H9 (cell line): Measurements from ENCODE around the gene WIF1. TPM values are rescaled to one million over a fixed set of nuclear protein-coding genes. Genes with fewer than 3 reads are reported as not detected.

Experiments used
- DNase-seq: peaks from one replicate; pipeline ENCODE4 v3.0.0-alpha.2; 2017
- H2AFZ ChIP-seq: one replicate; pipeline ENCODE4 v1.6.1; 2013; ENCODE audit warnings: mild to moderate bottlenecking, low read length, control low read depth, moderate library complexity
- H2AK5ac ChIP-seq: 2 replicates; pipeline ENCODE4 v1.6.1; 2013; ENCODE audit warnings: low read length, control low read depth, mixed read lengths; ENCODE audit not compliant: insufficient read length
- H2BK120ac ChIP-seq: one replicate; pipeline ENCODE4 v1.6.1; 2013; ENCODE audit warnings: low read depth, mild to moderate bottlenecking, low read length, control low read depth, inconsistent platforms; ENCODE audit not compliant: poor library complexity, severe bottlenecking
- H2BK12ac ChIP-seq: 2 replicates; pipeline ENCODE4 v1.6.1; 2013; ENCODE audit warnings: low read length, control low read depth, mixed read lengths, low read depth; ENCODE audit not compliant: insufficient read length
- H2BK15ac ChIP-seq: 2 replicates; pipeline ENCODE4 v1.6.1; 2013; ENCODE audit warnings: low read depth, low read length, control low read depth
- H2BK20ac ChIP-seq: one replicate; pipeline ENCODE4 v1.6.1; 2013; ENCODE audit warnings: low read depth, mild to moderate bottlenecking, low read length, control low read depth, inconsistent platforms; ENCODE audit not compliant: poor library complexity, severe bottlenecking
- H2BK5ac ChIP-seq: 2 replicates; pipeline ENCODE4 v1.6.1; 2013; ENCODE audit warnings: low read length, control low read depth, mixed read lengths; ENCODE audit not compliant: insufficient read length
- H3K14ac ChIP-seq: 2 replicates; pipeline ENCODE4 v1.6.1; 2013; ENCODE audit warnings: low read length, control low read depth; ENCODE audit not compliant: insufficient read depth
- H3K18ac ChIP-seq: 2 replicates; pipeline ENCODE4 v1.6.1; 2013; ENCODE audit warnings: low read depth, mild to moderate bottlenecking, mixed read lengths, low read length, control low read depth; ENCODE audit not compliant: insufficient read length
- H3K23ac ChIP-seq: 2 replicates; pipeline ENCODE4 v1.6.1; 2013; ENCODE audit warnings: low read length, control low read depth, mixed read lengths, low read depth; ENCODE audit not compliant: insufficient read length
- H3K23me2 ChIP-seq: 2 replicates; pipeline ENCODE4 v1.6.1; 2013; ENCODE audit warnings: low read depth, mild to moderate bottlenecking, mixed read lengths, low read length, control low read depth; ENCODE audit not compliant: insufficient read length, poor library complexity, severe bottlenecking
- H3K27ac ChIP-seq: 2 replicates; pipeline ENCODE4 v1.5.1; 2013; ENCODE audit warnings: low read length, control low read depth, mixed read lengths, low read depth; ENCODE audit not compliant: insufficient read length
- H3K27me3 ChIP-seq: 2 replicates; pipeline ENCODE4 v1.6.1; 2013; ENCODE audit warnings: low read length, control low read depth, inconsistent platforms; ENCODE audit not compliant: insufficient read depth
- H3K4ac ChIP-seq: 2 replicates; pipeline ENCODE4 v1.6.1; 2013; ENCODE audit warnings: low read depth, mild to moderate bottlenecking, control low read depth, inconsistent platforms, low read length, moderate library complexity
- H3K4me1 ChIP-seq: 2 replicates; pipeline ENCODE4 v1.6.1; 2013; ENCODE audit warnings: low read length, control low read depth, inconsistent platforms; ENCODE audit not compliant: insufficient read depth
- H3K4me2 ChIP-seq: 2 replicates; pipeline ENCODE4 v1.6.1; 2013; ENCODE audit warnings: low read length, control low read depth, mixed read lengths; ENCODE audit not compliant: insufficient read length, insufficient read depth
- H3K56ac ChIP-seq: 2 replicates; pipeline ENCODE4 v1.6.1; 2013; ENCODE audit warnings: low read depth, mild to moderate bottlenecking, mixed read lengths, low read length, control low read depth; ENCODE audit not compliant: insufficient read length
- H3K79me1 ChIP-seq: 2 replicates; pipeline ENCODE4 v1.6.1; 2013; ENCODE audit warnings: low read depth, mild to moderate bottlenecking, moderate library complexity, low read length, control low read depth, inconsistent platforms; ENCODE audit not compliant: insufficient read depth, poor library complexity, severe bottlenecking
- H3K79me2 ChIP-seq: 2 replicates; pipeline ENCODE4 v1.6.1; 2013; ENCODE audit warnings: low read length, control low read depth, inconsistent platforms; ENCODE audit not compliant: insufficient read depth
- H3K9ac ChIP-seq: 2 replicates; pipeline ENCODE4 v1.6.1; 2013; ENCODE audit warnings: low read length, control low read depth, mixed read lengths; ENCODE audit not compliant: insufficient read length; ENCODE audit errors: extremely low read depth
- H3K9me3 ChIP-seq: one replicate; pipeline ENCODE4 v1.6.1; 2013; ENCODE audit warnings: low read depth, low read length, inconsistent platforms; ENCODE audit not compliant: control insufficient read depth
- H3T11ph ChIP-seq: one replicate; pipeline ENCODE4 v1.6.1; 2013; ENCODE audit warnings: mild to moderate bottlenecking, low read length, control low read depth, inconsistent platforms
- H4K20me1 ChIP-seq: one replicate; pipeline ENCODE4 v1.6.1; 2013; ENCODE audit not compliant: control insufficient read depth, insufficient read length, insufficient read depth
- H4K5ac ChIP-seq: 2 replicates; pipeline ENCODE4 v1.6.1; 2013; ENCODE audit warnings: low read depth, mild to moderate bottlenecking, mixed read lengths, low read length, control low read depth; ENCODE audit not compliant: insufficient read length
- H4K8ac ChIP-seq: replicated peaks from 2 replicates; pipeline ENCODE4 v1.6.1; 2013; ENCODE audit warnings: low read length, control low read depth, mixed read lengths, low read depth; ENCODE audit not compliant: insufficient read length
- H4K91ac ChIP-seq: 2 replicates; pipeline ENCODE4 v1.6.1; 2013; ENCODE audit warnings: low read depth, mild to moderate bottlenecking, moderate library complexity, mixed read lengths, low read length, control low read depth; ENCODE audit not compliant: insufficient read length
- H3K27ac Mint-ChIP-seq, 3 experiments: 2 replicates in 2 of 3; 3 replicates in 1 of 3; pipeline ENCODE4 v1.8.0; 2020 to 2021; ENCODE audit warnings: mixed read lengths in 3 of 3, mild to moderate bottlenecking in 1 of 3, moderate library complexity in 1 of 3
- H3K27me3 Mint-ChIP-seq: 2 replicates; pipeline ENCODE4 v1.8.0; 2021; ENCODE audit warnings: low read depth, mild to moderate bottlenecking, moderate library complexity, mixed read lengths
- H3K36me3 Mint-ChIP-seq, 3 experiments: 2 replicates in 2 of 3; 3 replicates in 1 of 3; pipeline ENCODE4 v1.8.0; 2020 to 2021; ENCODE audit warnings: low read depth in 3 of 3, mixed read lengths in 3 of 3; ENCODE audit not compliant: insufficient read depth in 1 of 3
- H3K4me1 Mint-ChIP-seq, 2 experiments: 2 replicates each; pipeline ENCODE4 v1.8.0; 2020; ENCODE audit warnings: mixed read lengths in 2 of 2
- H3K4me3 Mint-ChIP-seq, 2 experiments: 2 replicates in 1 of 2; 3 replicates in 1 of 2; pipeline ENCODE4 v1.8.0; 2020 to 2021; ENCODE audit warnings: mild to moderate bottlenecking in 2 of 2, mixed read lengths in 2 of 2, moderate library complexity in 1 of 2
- H3K9me3 Mint-ChIP-seq, 2 experiments: 2 replicates in 1 of 2; 3 replicates in 1 of 2; pipeline ENCODE4 v1.8.0; 2020; ENCODE audit warnings: mild to moderate bottlenecking in 2 of 2, mixed read lengths in 2 of 2, moderate library complexity in 1 of 2
- CTCF ChIP-seq: fragments of 200-600 bp; sonication (generic); conservative IDR thresholded peaks from 3 replicates; pipeline ENCODE4 v1.8.0; 2021; ENCODE audit warnings: antibody characterized with exemption, mild to moderate bottlenecking
- WGBS: extraction: QIAGEN DNeasy Blood & Tissue Kit; methylation state at CpG from one replicate; pipeline ENCODE4 v1.1.7; 2013; ENCODE audit warnings: missing lambda C conversion rate, low lambda C conversion rate, mixed read lengths; ENCODE audit not compliant: insufficient read length; ENCODE audit errors: extremely low coverage; 5-methylcytosine and 5-hydroxymethylcytosine counted together
- total RNA-seq: library from RNA; stranded (reverse); gene quantifications from 2 replicates; pipeline ENCODE4 v1.2.1, GENCODE V29; 2021

Gene WIF1
- total RNA-seq, 1 experiment from 2014 or later, result 0.98 TPM

GRCh38 chr12:65010437-65010836 lies 110.7 kb downstream of the WIF1 start:
- no peaks in the 10 kb centered on the region for H3K79me1 ChIP-seq

More at GRCh38 chr12:65010437-65010836, 110.7 kb downstream of the WIF1 start:
- Histone ChIP-seq H4K5ac (no peak overlapping the region), H3K14ac (no peak overlapping the region), H3K56ac (no peak overlapping the region), H3T11ph (no peak overlapping the region), H2BK5ac (no peak overlapping the region), H3K4me1 (no peaks in the 10 kb centered on the region), H2AK5ac (no peak overlapping the region), H3K18ac (no peak overlapping the region), H2BK120ac (no peak overlapping the region), H3K4me2 (no peak overlapping the region), H3K23me2 (no peaks in the 10 kb centered on the region), H3K23ac (no peak overlapping the region), H2BK20ac (no peak overlapping the region), H4K8ac (no peak overlapping the region), H3K4ac (no peak overlapping the region), H3K9ac (no peak overlapping the region), H3K27ac (no peak overlapping the region), H3K27me3 (no peaks in the 10 kb centered on the region), H2AFZ (no peak overlapping the region), H2BK12ac (no peak overlapping the region), H4K20me1 (no peaks in the 10 kb centered on the region), H3K9me3 (no peaks in the 10 kb centered on the region), H2BK15ac (no peak overlapping the region), H4K91ac (no peak overlapping the region), H3K79me2 (no peaks in the 10 kb centered on the region)
- H3K4me3 Mint-ChIP-seq, result no peak overlapping the region
- no peak for DNase-seq
- TF ChIP-seq CTCF, result no peak
- H3K27me3 Mint-ChIP-seq, result no peaks in the 10 kb centered on the region
- H3K4me1 Mint-ChIP-seq, result no peaks in the 10 kb centered on the region; a peak in 1 of 4 replicates
- WGBS, result no CpG with 5 or more reads among the region's 2 CpGs
- H3K36me3 Mint-ChIP-seq, result no peaks in the 10 kb centered on the region
- no peak overlapping the region for H3K27ac Mint-ChIP-seq
- no peaks in the 10 kb centered on the region for H3K9me3 Mint-ChIP-seq
